ENCODE data around the gene PPP5C. TPM values are rescaled to one million over a fixed set of nuclear protein-coding genes. Genes with fewer than 3 reads are reported as not detected.
"Not testable (repeated sequence)": the region's sequence is repeated elsewhere in the genome, so short reads cannot be mapped to it uniquely, and the experiment has no call there.

PPP5C gene
- total RNA-seq, 1 experiment from 2014 or later = 125 TPM

DNA sequence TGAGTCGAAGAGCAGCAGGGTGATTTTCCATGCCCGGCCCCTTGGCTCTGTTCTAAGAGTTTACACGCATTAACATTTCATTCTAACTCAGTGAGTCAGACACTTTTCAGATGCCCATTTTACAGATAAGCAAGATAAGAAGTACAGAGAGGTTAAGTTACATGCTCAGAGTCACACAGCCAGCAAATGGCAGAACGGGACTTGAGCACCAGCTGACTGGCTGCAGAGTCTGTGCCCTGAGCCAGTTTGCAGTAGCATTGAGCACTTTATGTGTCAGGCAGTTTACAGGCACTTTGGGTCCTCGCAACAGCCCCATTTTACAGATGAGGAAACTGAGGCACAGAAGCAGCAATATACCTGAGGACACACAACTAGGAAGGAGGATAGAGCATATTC is 47.5 kb downstream of the PPP5C start:
- in situ Hi-C loops (cut with HindIII; ENCODE audit: low sequenced_read_pairs) = no loop called here
- no peak for DNase-seq (ENCODE audit: low spot score)

- in situ Hi-C loops (cut with HindIII; ENCODE audit: low sequenced_read_pairs); DNase-seq (ENCODE audit: low spot score): not testable (repeated sequence)
Observed at GRCh38 chr19:46397801-46398479, 51.1 kb downstream of the PPP5C start.

DNA sequence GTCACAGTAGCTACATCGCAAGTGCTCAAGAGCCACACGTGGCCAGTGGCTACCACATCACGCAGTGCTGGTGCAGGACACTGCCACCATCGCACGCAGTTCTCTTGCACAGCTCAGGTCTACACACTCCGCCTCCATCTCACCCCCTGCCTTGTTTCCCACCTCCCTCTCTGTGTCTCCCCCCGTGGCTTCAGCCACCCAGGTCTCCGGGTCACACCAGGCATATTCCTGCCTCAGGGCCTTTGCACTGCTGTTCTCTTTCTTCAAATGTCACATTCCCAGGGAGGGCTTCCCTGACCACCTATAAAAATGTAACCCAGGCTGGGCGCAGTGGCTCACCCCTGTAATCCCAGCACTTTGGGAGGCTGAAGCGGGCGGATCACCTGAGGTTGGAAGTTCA is 55.8 kb downstream of the PPP5C start:
- in situ Hi-C loops (cut with HindIII; ENCODE audit: low sequenced_read_pairs) = no loop called here

GRCh38 chr19:46404055-46404752 is 57.3 kb downstream of the PPP5C start:
- DNase-seq (ENCODE audit: low spot score) = peak; percentile 39
- in situ Hi-C loops (cut with HindIII; ENCODE audit: low sequenced_read_pairs) = no loop called here

More for the DNA sequence above, 55.8 kb downstream of the PPP5C start:
- DNase-seq (ENCODE audit: low spot score) = no peak

- in situ Hi-C loops (cut with HindIII; ENCODE audit: low sequenced_read_pairs) = no loop called here
- peak; percentile 47 for DNase-seq (ENCODE audit: low spot score)
Observed at GRCh38 chr19:46404753-46405468, 58.0 kb downstream of the PPP5C start.

DNA sequence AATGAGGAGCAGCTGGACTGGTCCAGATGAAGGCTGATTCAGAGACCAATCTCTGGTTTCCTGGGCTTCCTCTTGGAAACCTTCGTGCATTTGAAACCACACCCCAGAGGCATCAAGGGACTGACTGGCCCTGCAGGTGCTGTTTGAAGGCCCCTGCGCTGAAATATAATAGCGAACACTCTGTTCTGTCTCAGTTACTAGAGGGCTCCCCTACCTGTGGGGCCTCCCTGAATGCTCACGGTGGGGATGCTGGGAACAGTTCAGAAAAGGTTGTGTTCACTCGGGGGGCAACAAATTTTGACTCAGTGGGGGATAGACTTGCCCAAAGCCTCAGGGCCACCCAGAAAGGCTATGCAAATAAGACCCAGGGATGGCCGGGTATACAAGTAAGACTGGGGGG is 60.1 kb downstream of the PPP5C start:
- in situ Hi-C loops (cut with HindIII; ENCODE audit: low sequenced_read_pairs) = no loop called here
- no peak for DNase-seq (ENCODE audit: low spot score)

DNA sequence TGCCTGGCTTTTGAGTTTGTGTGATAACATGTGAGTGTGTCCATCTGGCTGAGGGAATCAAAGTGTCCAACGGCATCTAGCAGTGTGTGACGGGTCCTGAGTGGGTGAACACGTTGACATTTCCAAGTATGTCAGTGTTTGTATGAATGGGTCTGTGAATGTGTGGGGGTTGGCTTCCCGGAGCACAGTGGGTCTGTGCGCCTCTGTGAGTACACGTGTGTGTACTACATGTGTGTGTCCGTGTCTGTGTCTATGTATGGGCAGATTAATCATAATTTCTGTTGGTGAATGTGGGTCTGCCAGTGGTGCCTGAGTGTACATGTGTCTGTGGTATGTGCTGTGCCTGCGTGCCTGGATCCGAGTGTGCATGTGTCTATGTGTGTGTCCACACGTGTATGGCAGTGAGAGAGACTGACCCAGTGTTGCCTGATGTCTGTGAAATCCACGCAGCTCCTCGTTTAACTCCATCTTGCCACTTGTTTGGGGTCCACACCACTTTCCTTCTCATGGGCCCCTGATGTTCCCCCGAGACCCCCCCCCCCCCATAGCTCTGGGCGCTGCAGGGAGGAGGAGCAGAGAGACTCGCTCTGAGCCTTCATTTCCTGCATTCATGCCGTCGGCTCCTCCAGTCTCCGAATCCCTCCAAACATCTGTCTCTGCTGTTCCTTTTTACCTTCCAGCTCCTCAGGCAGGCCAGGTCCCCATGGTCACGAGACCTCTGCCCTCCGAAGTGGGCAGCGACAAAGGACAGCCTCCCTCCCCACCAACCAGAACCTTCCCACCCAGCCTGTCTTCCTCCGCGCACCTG is 61.2 kb downstream of the PPP5C start:
- no peak for DNase-seq (ENCODE audit: low spot score)
- in situ Hi-C loops (cut with HindIII; ENCODE audit: low sequenced_read_pairs) = no loop called here

GRCh38 chr19:46408664-46409039 is 61.8 kb downstream of the PPP5C start:
- DNase-seq (ENCODE audit: low spot score) = no peak
- in situ Hi-C loops (cut with HindIII; ENCODE audit: low sequenced_read_pairs) = no loop called here

DNA sequence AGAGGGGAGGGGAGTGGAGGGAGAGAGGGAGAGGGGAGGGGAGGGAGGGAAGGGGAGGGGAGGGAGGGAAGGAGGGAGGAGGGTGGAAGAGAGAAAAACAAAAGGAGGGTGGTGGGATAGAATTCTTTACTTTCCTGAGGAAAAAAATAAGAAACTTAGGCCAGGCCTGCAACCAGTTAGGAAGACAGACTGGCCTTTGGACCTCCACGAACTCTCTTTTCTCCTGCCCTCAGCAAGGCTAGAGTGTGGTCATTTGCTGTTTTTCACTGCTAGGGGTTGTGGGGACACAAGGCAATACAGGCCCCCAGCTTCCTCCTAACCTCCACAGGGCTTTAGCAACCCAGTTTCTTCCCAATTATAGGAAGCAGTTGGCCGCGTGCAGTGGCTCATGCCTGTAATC is 62.3 kb downstream of the PPP5C start:
- DNase-seq (ENCODE audit: low spot score) = no peak
- in situ Hi-C loops (cut with HindIII; ENCODE audit: low sequenced_read_pairs) = no loop called here

DNA sequence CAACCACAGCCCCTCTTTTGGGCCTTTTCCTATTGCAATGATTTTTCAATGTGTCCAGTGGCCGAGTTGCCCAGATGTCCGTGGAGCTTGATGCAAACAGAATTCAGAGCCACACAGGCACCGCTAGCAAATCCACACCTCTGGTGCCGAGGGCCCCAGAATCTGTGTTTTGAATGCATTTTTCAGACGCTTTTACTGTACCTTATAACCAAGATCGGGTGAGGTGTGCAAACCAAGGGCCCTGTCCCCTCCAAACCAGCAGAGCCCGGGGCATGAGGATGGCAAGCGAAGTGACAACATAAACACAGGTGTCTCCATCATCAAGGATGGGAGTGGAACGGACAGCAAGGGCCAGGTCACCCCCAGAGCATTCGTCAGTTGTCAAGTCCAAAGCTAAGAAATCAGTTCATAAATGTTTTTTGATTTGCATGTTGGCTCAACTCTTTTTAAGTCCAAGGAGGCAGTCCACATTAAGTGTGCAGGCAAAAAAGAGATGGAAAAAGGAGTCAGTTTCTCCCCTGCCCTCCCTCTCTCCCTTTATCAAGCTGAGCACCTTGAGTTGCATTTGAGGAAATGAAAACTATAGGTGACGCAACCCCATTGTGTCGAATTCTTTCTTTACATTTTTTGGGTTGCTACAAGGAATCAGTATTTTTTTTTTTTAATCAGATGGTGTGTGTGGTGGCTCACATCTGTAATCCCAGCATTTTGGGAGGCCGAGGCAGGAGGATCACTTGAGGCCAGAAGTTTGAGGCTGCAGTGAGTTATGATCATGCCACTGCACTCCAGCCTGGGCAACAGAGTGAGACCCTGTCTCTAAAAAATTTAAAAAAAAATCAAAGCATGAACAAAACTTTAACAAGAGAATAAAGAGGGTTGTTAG is 63.6 kb downstream of the PPP5C start:
- in situ Hi-C loops (cut with HindIII; ENCODE audit: low sequenced_read_pairs) = no loop called here
- no peak for DNase-seq (ENCODE audit: low spot score)

DNA sequence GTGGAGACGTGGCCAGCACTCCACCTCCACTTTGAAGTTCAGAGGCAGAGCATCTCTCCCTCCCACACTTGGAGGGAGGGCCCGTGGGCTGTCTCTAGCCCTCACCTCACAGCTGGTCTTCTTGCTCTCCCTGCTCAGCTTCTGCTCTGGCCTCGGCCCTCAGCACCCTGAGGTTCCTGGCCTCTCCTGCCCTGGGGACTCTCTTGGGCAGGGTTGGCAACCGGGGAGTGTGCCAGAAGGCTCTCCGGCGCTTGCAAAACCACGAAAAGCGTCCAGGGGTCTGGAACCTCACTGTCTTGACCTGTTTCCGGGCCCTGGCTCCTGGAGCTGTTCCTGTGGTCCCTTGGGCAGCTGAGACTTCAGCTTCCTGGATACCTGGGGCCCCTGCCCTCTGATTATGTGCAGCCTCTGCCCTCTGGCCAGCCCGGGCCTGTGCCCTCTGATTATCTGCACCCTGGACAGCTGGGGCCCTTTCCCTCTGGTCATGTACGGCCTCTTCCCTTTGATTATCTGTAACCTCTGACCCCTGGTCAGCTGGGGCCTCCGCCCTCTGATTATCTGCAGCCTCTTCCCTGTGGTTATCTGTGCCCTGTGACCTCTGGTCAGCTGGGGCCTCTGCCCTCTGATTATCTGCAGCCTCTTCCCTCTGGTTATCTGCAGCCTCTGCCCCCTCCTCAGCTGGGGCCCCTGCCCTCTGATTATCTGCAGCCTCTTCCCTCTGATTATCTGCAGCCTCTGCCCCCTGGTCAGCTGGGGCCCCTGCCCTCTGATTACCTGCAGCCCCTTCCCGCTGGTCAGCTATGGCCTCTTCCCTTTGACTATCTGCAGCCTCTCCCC is 64.4 kb downstream of the PPP5C start:
- no peak for DNase-seq (ENCODE audit: low spot score)
- in situ Hi-C loops (cut with HindIII; ENCODE audit: low sequenced_read_pairs) = no loop called here

DNA sequence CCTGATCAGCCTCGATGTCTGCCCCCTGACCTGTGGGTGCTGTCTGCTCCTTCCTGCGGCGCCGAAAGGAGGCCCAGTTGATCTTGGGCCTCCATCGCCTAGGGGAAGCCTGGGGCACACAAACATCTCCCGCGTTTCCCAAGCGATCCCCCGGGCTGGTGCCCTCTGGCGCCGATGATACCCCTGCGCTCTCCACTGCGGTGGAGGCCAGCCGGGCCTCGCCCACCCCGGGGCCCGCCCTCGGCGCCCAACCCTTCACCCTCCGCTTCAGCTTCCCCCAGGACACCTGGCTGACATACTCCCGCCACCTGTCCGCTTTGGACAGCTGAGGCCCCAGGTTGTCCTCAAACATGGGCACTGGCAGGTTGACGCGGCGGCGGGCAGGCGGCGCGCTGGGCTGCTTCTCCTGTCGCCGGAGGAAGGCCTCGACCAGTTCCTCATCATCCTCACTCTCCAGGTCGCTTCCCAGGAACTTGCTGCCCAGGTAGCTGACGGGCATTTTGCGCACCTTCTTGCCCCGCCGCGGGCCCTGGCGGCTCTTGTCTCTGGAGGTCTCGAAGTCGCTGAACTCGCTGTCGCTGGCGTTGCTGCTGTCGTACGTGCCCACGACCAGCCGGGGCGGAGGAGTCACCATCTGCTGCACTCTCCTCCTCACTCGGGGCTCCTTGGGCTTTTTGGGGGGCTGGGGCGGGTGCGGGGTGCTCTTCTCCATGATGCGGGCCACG is 65.2 kb downstream of the PPP5C start:
- no peak for DNase-seq (ENCODE audit: low spot score)
- in situ Hi-C loops (cut with HindIII; ENCODE audit: low sequenced_read_pairs) = no loop called here

DNA sequence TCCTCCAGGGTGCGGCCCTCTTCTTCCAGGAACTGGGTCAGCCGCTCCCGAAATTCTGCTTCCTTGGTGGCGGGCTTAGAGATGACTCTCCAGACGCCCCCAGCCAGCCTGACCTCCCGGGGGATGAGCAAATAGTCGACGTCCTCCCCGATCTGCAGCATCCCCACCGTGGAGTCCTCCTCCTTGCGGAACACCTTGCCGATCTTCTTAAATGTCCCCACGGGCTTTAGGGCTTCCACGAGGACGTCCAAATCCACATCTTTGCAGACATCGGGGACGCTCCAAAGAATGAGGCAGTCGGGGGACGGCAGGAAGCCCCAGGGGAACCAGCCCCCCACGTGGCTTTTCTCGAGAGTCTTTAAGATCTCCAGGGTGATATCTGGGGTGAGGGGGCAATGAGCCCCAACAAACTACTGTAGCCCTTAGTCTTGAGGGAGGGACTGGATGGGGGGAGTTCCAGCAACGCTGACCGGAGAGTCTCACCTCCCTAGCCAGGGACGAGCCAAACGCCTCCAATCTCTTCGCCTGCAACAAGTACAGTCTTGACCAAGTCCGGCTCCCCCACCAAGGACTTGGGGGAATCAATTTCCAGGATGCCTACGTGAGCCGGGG is 65.9 kb downstream of the PPP5C start:
- no peak for DNase-seq (ENCODE audit: low spot score)
- in situ Hi-C loops (cut with HindIII; ENCODE audit: low sequenced_read_pairs) = no loop called here

DNA sequence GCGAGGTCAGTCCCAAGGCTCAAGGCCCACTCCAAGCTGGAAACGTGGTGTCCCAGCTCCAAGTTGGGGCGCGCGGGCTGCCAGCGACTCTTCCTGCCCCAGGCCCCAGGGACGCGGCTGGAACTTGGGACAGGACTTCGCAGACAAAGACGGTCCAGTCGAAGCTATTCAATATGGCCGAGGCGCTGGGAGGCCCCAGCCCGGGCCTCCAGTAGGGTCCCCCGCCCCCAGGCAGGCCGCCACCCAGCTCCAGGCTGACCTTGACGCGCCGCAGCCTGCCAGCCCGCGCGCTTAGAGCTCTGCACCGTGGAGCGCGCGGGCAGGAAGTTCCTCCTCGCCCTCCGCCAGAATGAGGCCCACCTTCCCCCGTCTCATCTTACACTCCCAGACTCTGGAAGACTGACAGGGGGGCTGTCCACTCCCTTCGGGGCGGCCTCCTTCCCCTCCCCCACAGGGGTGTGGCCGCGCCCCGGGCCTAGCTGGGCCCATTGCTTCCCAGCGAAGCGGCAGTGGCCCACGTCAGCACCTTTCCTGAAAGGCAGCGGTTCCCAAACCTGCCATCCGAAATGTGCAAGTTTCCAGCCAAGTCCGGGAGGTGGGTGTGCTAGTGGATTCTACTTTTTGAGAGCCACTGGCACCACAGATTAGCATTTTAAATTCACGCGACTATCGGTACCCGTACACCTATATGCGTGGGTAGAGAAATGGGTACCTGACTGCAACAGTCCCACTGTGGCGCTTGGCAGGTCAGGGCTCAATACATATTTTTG is 66.6 kb downstream of the PPP5C start, which contains the start of gene CCDC8:
Gene CCDC8, minus strand, starts transcription at position 303 of the 770 bp plus-strand sequence. CDS start 754 bp downstream, outside the sequence.
- DNase-seq (ENCODE audit: low spot score) = peak; percentile 69
- in situ Hi-C loops (cut with HindIII; ENCODE audit: low sequenced_read_pairs) = no loop called here

- in situ Hi-C loops (cut with HindIII; ENCODE audit: low sequenced_read_pairs); DNase-seq (ENCODE audit: low spot score): not testable (repeated sequence)
Observed at GRCh38 chr19:46414899-46415298, 68.0 kb downstream of the PPP5C start.

Measured in G401 (cell line).